Vagina (tissue), 2 donors: ENCODE measurements around the gene SPATA24. TPM values are rescaled to one million over a fixed set of nuclear protein-coding genes. Genes with fewer than 3 reads are reported as not detected.
"Not testable (repeated sequence)": the region's sequence is repeated elsewhere in the genome, so short reads cannot be mapped to it uniquely, and the experiment has no call there.

Source experiments
- DNase-seq, 2 donors: peaks; one replicate each; pipeline ENCODE4 v3.0.0-alpha.2; 2017; ENCODE audit errors: extremely low spot score in 2 of 2
- H3K27ac ChIP-seq: fragments of 200-600 bp; sonication (generic); one replicate; pipeline ENCODE4 v1.5.1; 2019
- H3K27me3 ChIP-seq: fragments of 200-600 bp; sonication (generic); one replicate; pipeline ENCODE4 v1.5.1; 2019
- H3K36me3 ChIP-seq, 2 donors: fragments of 200-600 bp; sonication (generic); one replicate each; pipeline ENCODE4 v1.5.1; 2017 to 2019
- H3K4me1 ChIP-seq: fragments of 200-600 bp; sonication (generic); one replicate; pipeline ENCODE4 v1.5.1; 2019
- H3K4me3 ChIP-seq, 2 donors: fragments of 200-600 bp; sonication (generic); 1 replicate in 1 of 2; 2 replicates in 1 of 2; pipeline ENCODE4 v1.5.1; 2016 to 2019
- H3K9me3 ChIP-seq: fragments of 200-600 bp; sonication (generic); one replicate; pipeline ENCODE4 v1.5.1; 2019
- CTCF ChIP-seq, 3 experiments: fragments of 450-650 bp in 2 of 3; fragments of 200-600 bp in 1 of 3; sonication (generic) in 1 of 3; IDR thresholded peaks; one replicate each; pipeline ENCODE4 v1.5.1; 2017 to 2019; ENCODE audit warnings: antibody characterized with exemption in 3 of 3, mild to moderate bottlenecking in 2 of 3, moderate library complexity in 2 of 3
- POLR2A ChIP-seq, 2 donors: fragments of 450-650 bp; IDR thresholded peaks; one replicate each; pipeline ENCODE4 v1.6.1; 2017; ENCODE audit warnings: antibody characterized with exemption in 2 of 2, mild to moderate bottlenecking in 2 of 2, moderate library complexity in 2 of 2
- POLR2AphosphoS5 ChIP-seq, 2 donors: sonication (generic); formaldehyde crosslinking; IDR thresholded peaks; one replicate each; pipeline ENCODE4 v1.9.0; 2017; ENCODE audit warnings: antibody characterized with exemption in 2 of 2, mild to moderate bottlenecking in 2 of 2, low read depth in 1 of 2; ENCODE audit not compliant: insufficient read depth in 1 of 2
- intact Hi-C: fragments of 100-400 bp; cut with DNase I; formaldehyde crosslinking; loops from one replicate; pipeline ENCODE4 v1.15.1; 2023
- total RNA-seq: library from RNA; depleted of rRNA; stranded (reverse); fragments of >200 nt; gene quantifications from one replicate; pipeline ENCODE4 v1.2.3, GENCODE V29; 2016

The SPATA24 gene
- total RNA-seq, 1 donor from 2014 or later = 12.3 TPM

GRCh38 chr5:139445325-139446170 lies 41.7 kb upstream of the SPATA24 start:
- no peaks in the 10 kb centered on the region for H3K4me1 ChIP-seq
- H3K4me3 ChIP-seq = no peak overlapping the region
- no peaks in the 10 kb centered on the region for H3K27me3 ChIP-seq
- H3K9me3 ChIP-seq = no peaks in the 10 kb centered on the region
- no peak overlapping the region for H3K27ac ChIP-seq
- intact Hi-C loops = no loop called here
- H3K36me3 ChIP-seq = no peaks in the 10 kb centered on the region
- no peak for DNase-seq
- TF ChIP-seq POLR2A (IDR thresholded peaks at IDR 0.05) (no peak), POLR2AphosphoS5 (IDR thresholded peaks at IDR 0.05; ENCODE audit: insufficient read depth in 1 of 2, low read depth in 1 of 2) (no peak), CTCF (IDR thresholded peaks at IDR 0.05) (no peak)

- Histone ChIP-seq H3K27ac (no peak overlapping the region), H3K4me1 (peaks cover 6% of the 10 kb centered on the region), H3K36me3 (no peaks in the 10 kb centered on the region), H3K27me3 (no peaks in the 10 kb centered on the region), H3K4me3 (no peak overlapping the region), H3K9me3 (no peaks in the 10 kb centered on the region)
- no peak for TF ChIP-seq POLR2AphosphoS5 (IDR thresholded peaks at IDR 0.05; ENCODE audit: insufficient read depth in 1 of 2, low read depth in 1 of 2)
- intact Hi-C loops = no loop called here
- DNase-seq = no peak
Measured at GRCh38 chr5:139443831-139444453, 40.1 kb upstream of the SPATA24 start.

GRCh38 chr5:139440416-139440815 lies 36.5 kb upstream of the SPATA24 start:
- H3K36me3 ChIP-seq, H3K4me3 ChIP-seq, H3K27ac ChIP-seq, intact Hi-C loops, DNase-seq, H3K27me3 ChIP-seq, H3K9me3 ChIP-seq: not testable (repeated sequence)
- H3K4me1 ChIP-seq = peaks cover 14% of the 10 kb centered on the region

GRCh38 chr5:139439013-139439903 lies 35.4 kb upstream of the SPATA24 start, which contains the start of gene DNAJC18:
DNAJC18 (minus strand) TSS chr5:139439525; CDS start chr5:139439445, 80 bp downstream.
- no peaks in the 10 kb centered on the region for H3K9me3 ChIP-seq
- intact Hi-C loops = loop anchor here (5.0 kb wide), 1 partner anchor 33 kb away; the partner anchor contains the start of gene SMIM33
- H3K36me3 ChIP-seq = peaks cover 0 to 5% of the 10 kb centered on the region in 2 donors
- peak; percentile 92 for TF ChIP-seq POLR2AphosphoS5 (IDR thresholded peaks at IDR 0.05; ENCODE audit: insufficient read depth in 1 of 2, low read depth in 1 of 2)
- no peak for TF ChIP-seq POLR2A (IDR thresholded peaks at IDR 0.05)
- peak within 1 kb of the TSS; percentile 97 for H3K27ac ChIP-seq
- peaks cover 14% of the 10 kb centered on the region for H3K4me1 ChIP-seq
- no peaks in the 10 kb centered on the region for H3K27me3 ChIP-seq
- H3K4me3 ChIP-seq = peak within 1 kb of the TSS; percentile 81 to 92
- DNase-seq = no peak

GRCh38 chr5:139438707-139439012 lies 34.8 kb upstream of the SPATA24 start:
- H3K9me3 ChIP-seq = no peaks in the 10 kb centered on the region
- peak overlapping the region; percentile 97 for H3K27ac ChIP-seq
- DNase-seq = no peak
- no peaks in the 10 kb centered on the region for H3K27me3 ChIP-seq
- no peak for TF ChIP-seq CTCF (IDR thresholded peaks at IDR 0.05)
- TF ChIP-seq POLR2AphosphoS5 (IDR thresholded peaks at IDR 0.05; ENCODE audit: insufficient read depth in 1 of 2, low read depth in 1 of 2) = no peak
- no peak for TF ChIP-seq POLR2A (IDR thresholded peaks at IDR 0.05)
- H3K4me1 ChIP-seq = peaks cover 14% of the 10 kb centered on the region
- intact Hi-C loops = loop anchor here (5.0 kb wide), 1 partner anchor 34 kb away; the partner anchor contains the start of gene SMIM33
- H3K4me3 ChIP-seq = peak overlapping the region; percentile 81 to 92
- peaks cover 0 to 11% of the 10 kb centered on the region in 2 donors for H3K36me3 ChIP-seq

- H3K27ac ChIP-seq = no peak overlapping the region
- H3K36me3 ChIP-seq = peaks cover 0 to 11% of the 10 kb centered on the region in 2 donors
- no peaks in the 10 kb centered on the region for H3K27me3 ChIP-seq
- DNase-seq = no peak
- intact Hi-C loops = loop anchor here (5.0 kb wide), 1 partner anchor 37 kb away; the partner anchor contains the start of gene SMIM33
- H3K9me3 ChIP-seq = no peaks in the 10 kb centered on the region
- no peak overlapping the region for H3K4me3 ChIP-seq
- TF ChIP-seq POLR2A (IDR thresholded peaks at IDR 0.05) (no peak), POLR2AphosphoS5 (IDR thresholded peaks at IDR 0.05; ENCODE audit: insufficient read depth in 1 of 2, low read depth in 1 of 2) (no peak), CTCF (IDR thresholded peaks at IDR 0.05) (no peak)
- H3K4me1 ChIP-seq = peaks cover 14% of the 10 kb centered on the region
Measured at GRCh38 chr5:139435676-139436075, 31.8 kb upstream of the SPATA24 start.
